ENCODE results near the gene METRNL.

METRNL gene

GRCh38 chr17:83099086-83099555 is 19.7 kb downstream of the METRNL start:
- TF ChIP-seq ZFX (IDR thresholded peaks at IDR 0.05): no peak
- TF ChIP-seq CTCF (conservative IDR thresholded peaks at IDR 0.05): no peak
- H3K27ac ChIP-seq: no peak overlapping the region

GRCh38 chr17:83099570-83100181 is 20.3 kb downstream of the METRNL start:
- H3K27ac ChIP-seq: no peak overlapping the region
- TF ChIP-seq CTCF (conservative IDR thresholded peaks at IDR 0.05) (no peak), ZFX (IDR thresholded peaks at IDR 0.05) (no peak)

GRCh38 chr17:83100220-83100852 is 20.9 kb downstream of the METRNL start:
- no peak for TF ChIP-seq ZFX (IDR thresholded peaks at IDR 0.05)
- no peak for TF ChIP-seq CTCF (conservative IDR thresholded peaks at IDR 0.05)
- H3K27ac ChIP-seq: no peak overlapping the region

- TF ChIP-seq CTCF (conservative IDR thresholded peaks at IDR 0.05) (no peak), ZFX (IDR thresholded peaks at IDR 0.05) (no peak)
- no peak overlapping the region; the same call in 1 of the 2 replicates for H3K27ac ChIP-seq
These were observed 21.5 kb downstream of the METRNL start for GRCh38 chr17:83100853-83101391.

- TF ChIP-seq ZFX (IDR thresholded peaks at IDR 0.05) (peak; percentile 29; the same call in 1 of the 2 replicates), CTCF (conservative IDR thresholded peaks at IDR 0.05) (no peak)
- peak overlapping the region; percentile 12 for H3K27ac ChIP-seq
These were observed 22.5 kb downstream of the METRNL start for GRCh38 chr17:83101805-83102480.

GRCh38 chr17:83103200-83103942 is 24.0 kb downstream of the METRNL start:
- H3K27ac ChIP-seq: no peak overlapping the region

More at GRCh38 chr17:83103200-83103942, 24.0 kb downstream of the METRNL start:
- TF ChIP-seq CTCF (conservative IDR thresholded peaks at IDR 0.05) (no peak), ZFX (IDR thresholded peaks at IDR 0.05) (no peak)

Measured in C4-2B (cell line).